Activated T-cell treated with anti-CD3 and anti-CD28 coated beads, Interleukin-2, amount 50 U/mL, for 4 hours (primary cell): ENCODE data around the gene ARX. TPM values are rescaled to one million over a fixed set of nuclear protein-coding genes. Genes with fewer than 3 reads are reported as not detected.

ENCODE experiments used
- ATAC-seq, 2 donors: fragments of 200-7000 bp; cut with Tn5 transposase; one replicate each; pipeline ENCODE4 v1.10.0; 2021
- DNase-seq: peaks from one replicate; pipeline ENCODE4 v3.0.0-alpha.2; 2020
- H3K27me3 Mint-ChIP-seq: one replicate; pipeline ENCODE4 v1.8.0; 2021; ENCODE audit warnings: low read depth, mixed read lengths
- H3K36me3 Mint-ChIP-seq: one replicate; pipeline ENCODE4 v1.8.0; 2022; ENCODE audit warnings: mixed read lengths; ENCODE audit not compliant: insufficient read depth
- H3K4me1 Mint-ChIP-seq: one replicate; pipeline ENCODE4 v1.8.0; 2021; ENCODE audit warnings: low read depth, mixed read lengths
- H3K4me3 Mint-ChIP-seq: one replicate; pipeline ENCODE4 v1.8.0; 2021; ENCODE audit warnings: mild to moderate bottlenecking, moderate library complexity, mixed read lengths
- H3K9me3 Mint-ChIP-seq: one replicate; pipeline ENCODE4 v1.8.0; 2021; ENCODE audit warnings: mixed read lengths
- total RNA-seq, 3 donors: library from RNA; stranded (reverse); gene quantifications; one replicate each; pipeline ENCODE4 v1.2.1, GENCODE V29; 2021

Gene ARX
- total RNA-seq, 3 donors from 2014 or later: not detected

DNA sequence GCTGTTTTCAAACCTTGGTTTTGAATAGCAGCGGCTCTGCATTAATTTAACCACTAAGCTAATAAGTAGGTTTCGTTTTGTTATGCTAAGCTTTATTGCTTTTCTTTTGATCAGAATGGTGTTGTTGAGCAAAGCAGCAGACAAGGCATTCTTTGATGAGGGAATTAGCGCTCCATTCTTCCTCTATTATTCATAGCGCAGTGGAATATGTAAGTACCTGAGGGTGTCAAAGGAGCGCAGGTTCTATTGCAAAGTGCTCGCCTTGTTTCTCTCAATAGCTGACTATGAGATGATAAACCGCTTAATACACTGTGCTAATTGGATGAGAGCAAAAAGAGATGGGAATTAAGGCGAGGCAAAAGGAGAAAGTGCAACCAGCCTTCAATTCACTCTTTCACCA lies 16.3 kb downstream of the ARX start:
- Mint-ChIP-seq H3K4me1 (peaks cover 6% of the 10 kb centered on the region), H3K4me3 (no peak overlapping the region), H3K9me3 (no peaks in the 10 kb centered on the region), H3K27me3 (peaks cover 20% of the 10 kb centered on the region), H3K36me3 (peaks cover 4% of the 10 kb centered on the region)
- ATAC-seq (no peak), DNase-seq (no peak)

DNA sequence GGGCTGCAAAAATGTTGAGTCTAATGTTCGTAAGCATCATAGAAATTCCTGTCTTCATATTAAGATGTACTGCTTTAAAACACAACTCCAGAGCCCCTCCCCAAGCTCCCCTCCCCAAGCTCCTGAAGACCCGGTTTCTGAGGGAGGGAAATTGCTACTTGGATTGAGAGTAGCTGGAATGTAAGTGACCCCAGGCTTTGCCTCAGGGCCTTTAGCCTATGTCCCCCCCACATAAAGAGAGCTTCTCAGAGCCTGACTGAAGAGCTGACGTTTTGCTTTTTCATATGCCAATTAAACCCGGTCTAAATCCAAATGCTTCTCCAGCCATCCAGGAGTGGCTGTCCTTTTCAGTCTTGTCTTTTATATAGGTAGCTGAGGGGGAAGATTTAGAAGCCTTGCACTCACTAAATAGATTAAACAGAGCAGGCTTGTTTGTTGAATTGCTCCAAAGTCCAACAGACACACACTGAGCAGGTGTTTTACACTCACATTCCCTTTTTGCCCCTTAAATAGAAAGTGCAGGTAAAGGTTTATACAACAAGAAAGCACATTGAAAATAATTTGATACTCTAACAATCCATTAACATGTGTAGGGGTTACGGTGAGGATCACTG lies 19.6 kb downstream of the ARX start:
- Mint-ChIP-seq H3K36me3 (peaks cover 4% of the 10 kb centered on the region), H3K4me3 (no peak overlapping the region), H3K27me3 (no peaks in the 10 kb centered on the region), H3K4me1 (no peaks in the 10 kb centered on the region), H3K9me3 (no peaks in the 10 kb centered on the region)
- DNase-seq (no peak), ATAC-seq (no peak)

DNA sequence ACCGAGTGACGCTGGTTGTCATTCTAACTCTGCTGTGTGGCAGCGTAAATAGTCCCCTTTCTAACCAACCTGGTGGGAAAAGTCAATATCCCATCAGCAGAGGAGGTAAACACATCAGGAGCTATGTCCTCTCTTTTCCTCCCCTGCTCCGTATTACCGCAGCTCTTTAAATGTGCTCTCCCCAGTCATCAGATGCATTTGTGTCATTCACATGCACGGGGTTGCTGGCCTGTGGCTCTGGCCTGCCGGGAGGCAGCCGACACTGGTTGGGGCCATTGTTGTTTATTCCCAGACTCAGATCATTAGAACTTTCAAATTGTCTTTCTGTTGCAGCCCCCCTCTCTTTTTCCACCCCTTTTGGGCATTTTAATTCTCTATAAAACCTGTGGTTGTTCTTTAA lies 21.9 kb downstream of the ARX start:
- DNase-seq (no peak), ATAC-seq (no peak)
- H3K9me3 Mint-ChIP-seq: no peaks in the 10 kb centered on the region
- H3K27me3 Mint-ChIP-seq: no peaks in the 10 kb centered on the region
- H3K4me1 Mint-ChIP-seq: no peaks in the 10 kb centered on the region
- no peak overlapping the region for H3K4me3 Mint-ChIP-seq
- H3K36me3 Mint-ChIP-seq: peaks cover 6% of the 10 kb centered on the region

DNA sequence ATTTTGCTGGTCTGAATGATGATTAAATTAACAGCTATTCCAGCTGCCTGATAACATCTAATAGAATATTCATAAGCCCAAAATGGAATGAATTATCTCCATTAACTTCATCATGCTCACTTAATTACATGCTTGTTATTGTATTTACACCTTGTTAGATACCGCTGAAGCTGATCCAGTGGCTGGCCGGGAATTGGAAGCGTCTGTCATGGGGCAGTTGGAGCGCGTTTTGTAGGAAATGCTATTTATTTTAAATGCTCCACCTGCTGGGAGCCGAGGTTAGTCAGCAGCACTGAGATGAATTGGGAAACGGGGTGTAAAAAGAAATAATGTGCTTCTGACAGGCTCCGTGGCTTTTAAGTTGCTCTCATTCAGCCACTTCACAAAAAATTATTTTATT lies 25.2 kb downstream of the ARX start:
- no peak for ATAC-seq
- no peaks in the 10 kb centered on the region for H3K9me3 Mint-ChIP-seq
- no peaks in the 10 kb centered on the region for H3K4me1 Mint-ChIP-seq
- DNase-seq: no peak
- H3K4me3 Mint-ChIP-seq: no peak overlapping the region
- no peaks in the 10 kb centered on the region for H3K27me3 Mint-ChIP-seq
- H3K36me3 Mint-ChIP-seq: peaks cover 3% of the 10 kb centered on the region

DNA sequence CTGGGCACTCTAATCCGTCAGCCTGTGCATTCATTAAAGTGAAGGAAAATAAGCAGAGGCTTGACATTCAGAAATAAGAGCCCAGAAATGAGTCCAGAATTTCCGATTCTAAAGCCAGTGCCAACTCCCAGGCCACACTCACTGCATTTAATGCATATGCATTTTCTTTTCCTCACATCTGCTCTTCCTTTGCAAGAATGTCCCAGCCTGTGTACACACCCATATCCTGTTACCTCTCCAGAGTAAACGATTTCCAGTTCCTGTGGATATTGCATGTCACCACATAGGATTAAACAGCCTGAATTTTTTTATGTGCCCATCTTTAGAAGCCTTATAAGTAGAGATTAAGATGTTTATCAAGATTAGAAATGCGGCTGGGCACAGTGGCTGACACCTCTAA lies 27.5 kb downstream of the ARX start:
- Mint-ChIP-seq H3K27me3 (no peaks in the 10 kb centered on the region), H3K4me1 (no peaks in the 10 kb centered on the region), H3K9me3 (no peaks in the 10 kb centered on the region), H3K36me3 (peaks cover 5% of the 10 kb centered on the region), H3K4me3 (no peak overlapping the region)
- DNase-seq (no peak), ATAC-seq (no peak)

DNA sequence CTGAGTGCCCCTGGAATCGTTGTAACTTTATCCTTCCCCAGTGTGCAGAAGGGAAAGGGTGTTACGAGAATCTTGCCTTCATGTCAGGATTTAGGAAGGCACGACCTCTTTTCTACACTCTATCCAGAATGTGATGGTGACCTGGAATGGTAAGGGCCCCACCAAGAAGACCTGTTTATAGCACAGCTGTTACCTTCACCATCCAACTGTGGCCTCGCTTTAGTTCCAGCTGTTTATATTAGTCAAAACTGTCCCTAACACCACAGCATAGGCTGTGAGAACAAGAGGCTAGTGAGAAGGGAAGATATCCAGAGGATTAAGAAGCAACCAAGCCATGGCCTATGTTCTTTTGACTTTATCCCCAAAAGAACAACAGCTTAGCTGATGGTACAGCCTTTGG lies 28.0 kb downstream of the ARX start:
- no peaks in the 10 kb centered on the region for H3K9me3 Mint-ChIP-seq
- peaks cover 5% of the 10 kb centered on the region for H3K36me3 Mint-ChIP-seq
- H3K4me1 Mint-ChIP-seq: no peaks in the 10 kb centered on the region
- ATAC-seq (no peak), DNase-seq (no peak)
- no peaks in the 10 kb centered on the region for H3K27me3 Mint-ChIP-seq
- H3K4me3 Mint-ChIP-seq: no peak overlapping the region

DNA sequence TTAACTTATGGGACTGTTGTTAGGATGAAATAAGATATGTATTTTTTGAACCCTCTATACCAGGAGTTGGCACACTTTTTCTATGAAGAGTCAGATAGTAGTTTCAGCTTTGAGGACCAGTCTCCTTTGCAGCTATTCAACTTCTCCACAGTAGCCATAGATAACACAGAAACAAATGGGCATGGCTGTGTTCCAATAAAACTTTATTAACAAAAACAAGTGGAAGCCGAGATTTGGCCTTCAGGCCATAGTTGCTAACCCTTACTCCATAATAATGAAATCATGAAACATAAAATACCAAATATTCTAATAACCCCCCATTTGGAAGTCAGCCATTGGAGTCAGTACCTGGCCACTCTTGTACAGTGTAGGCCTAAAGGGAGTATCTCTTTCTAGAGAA lies 30.6 kb downstream of the ARX start:
- Mint-ChIP-seq H3K27me3 (no peaks in the 10 kb centered on the region), H3K4me3 (no peak overlapping the region), H3K9me3 (no peaks in the 10 kb centered on the region), H3K36me3 (peaks cover 3% of the 10 kb centered on the region), H3K4me1 (no peaks in the 10 kb centered on the region)
- DNase-seq (no peak), ATAC-seq (no peak)

DNA sequence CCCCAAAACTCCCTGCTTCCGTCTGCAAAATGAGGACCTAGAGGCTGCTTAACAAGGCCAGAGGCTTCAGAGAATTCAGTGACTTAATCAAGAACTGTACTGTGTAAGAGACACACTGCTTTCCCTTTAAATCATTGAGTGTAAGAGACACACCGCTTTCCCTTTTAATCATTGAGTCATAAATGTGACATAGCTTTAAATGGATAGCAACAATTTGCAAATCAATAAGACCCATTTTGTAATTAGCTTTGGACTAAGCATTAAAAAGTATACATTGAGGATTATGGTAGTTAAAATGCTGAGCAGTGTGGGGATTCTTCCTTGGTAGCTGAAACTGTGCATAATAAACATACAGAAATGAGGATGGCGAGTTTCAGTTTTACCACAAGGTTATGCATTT lies 31.8 kb downstream of the ARX start:
- no peak overlapping the region for H3K4me3 Mint-ChIP-seq
- H3K4me1 Mint-ChIP-seq: no peaks in the 10 kb centered on the region
- DNase-seq (no peak), ATAC-seq (no peak)
- peaks cover 6% of the 10 kb centered on the region for H3K36me3 Mint-ChIP-seq
- H3K9me3 Mint-ChIP-seq: no peaks in the 10 kb centered on the region
- H3K27me3 Mint-ChIP-seq: no peaks in the 10 kb centered on the region

DNA sequence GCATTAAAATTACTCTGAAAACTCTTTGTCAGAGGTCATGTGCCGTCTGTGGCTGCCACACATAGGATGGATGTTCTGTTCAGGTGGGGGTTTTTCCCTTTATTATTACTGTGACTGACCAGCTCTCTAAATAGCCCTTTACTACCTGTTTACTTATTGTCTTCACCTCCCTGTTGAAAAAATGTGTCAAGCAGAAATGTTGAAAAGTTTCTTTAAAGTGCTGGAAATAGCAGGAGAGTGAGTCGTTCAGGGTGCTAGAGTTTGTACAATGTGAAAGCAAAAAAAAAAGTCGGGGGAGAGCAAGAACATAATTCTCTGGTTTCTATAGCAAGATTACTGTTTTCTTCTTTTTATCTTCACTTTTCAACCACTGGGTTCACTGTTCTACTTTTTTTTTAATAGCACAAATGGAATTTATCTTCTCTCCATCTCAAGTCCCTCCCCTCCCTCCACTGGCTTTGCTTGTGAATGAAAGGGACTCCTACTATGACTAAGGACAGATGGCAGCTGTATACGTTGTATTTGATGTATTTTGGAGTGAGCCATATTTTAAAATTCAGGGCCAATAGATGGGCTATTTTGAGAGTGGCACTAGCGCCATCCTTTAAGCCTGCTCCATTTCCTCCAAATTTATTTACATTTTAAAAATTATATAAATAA lies 33.3 kb downstream of the ARX start:
- no peak overlapping the region for H3K4me3 Mint-ChIP-seq
- H3K9me3 Mint-ChIP-seq: no peaks in the 10 kb centered on the region
- H3K4me1 Mint-ChIP-seq: no peaks in the 10 kb centered on the region
- ATAC-seq (no peak), DNase-seq (no peak)
- peaks cover 6% of the 10 kb centered on the region for H3K36me3 Mint-ChIP-seq
- H3K27me3 Mint-ChIP-seq: no peaks in the 10 kb centered on the region

DNA sequence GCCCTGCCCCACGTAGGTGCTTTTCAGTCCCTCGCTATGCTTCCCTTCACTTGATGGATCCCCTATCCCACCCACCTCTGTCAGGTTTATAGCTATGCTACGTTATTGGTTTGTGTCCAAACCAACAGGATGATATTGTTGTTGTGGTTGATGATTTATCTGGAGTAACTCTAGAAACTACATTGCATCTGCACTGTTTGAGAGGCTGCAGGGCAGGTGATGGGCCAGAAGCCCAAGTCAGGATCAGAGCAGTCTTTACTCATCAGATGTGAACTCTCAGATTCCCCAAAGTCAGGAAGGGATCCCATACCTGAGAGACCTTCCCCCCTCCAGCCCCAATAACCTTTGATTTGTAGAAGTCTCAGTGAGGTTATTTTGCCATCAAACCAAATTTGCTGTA lies 34.7 kb downstream of the ARX start:
- H3K4me1 Mint-ChIP-seq: no peaks in the 10 kb centered on the region
- H3K36me3 Mint-ChIP-seq: peaks cover 8% of the 10 kb centered on the region
- no peaks in the 10 kb centered on the region for H3K9me3 Mint-ChIP-seq
- ATAC-seq: no peak
- no peak for DNase-seq
- no peak overlapping the region for H3K4me3 Mint-ChIP-seq
- no peaks in the 10 kb centered on the region for H3K27me3 Mint-ChIP-seq

DNA sequence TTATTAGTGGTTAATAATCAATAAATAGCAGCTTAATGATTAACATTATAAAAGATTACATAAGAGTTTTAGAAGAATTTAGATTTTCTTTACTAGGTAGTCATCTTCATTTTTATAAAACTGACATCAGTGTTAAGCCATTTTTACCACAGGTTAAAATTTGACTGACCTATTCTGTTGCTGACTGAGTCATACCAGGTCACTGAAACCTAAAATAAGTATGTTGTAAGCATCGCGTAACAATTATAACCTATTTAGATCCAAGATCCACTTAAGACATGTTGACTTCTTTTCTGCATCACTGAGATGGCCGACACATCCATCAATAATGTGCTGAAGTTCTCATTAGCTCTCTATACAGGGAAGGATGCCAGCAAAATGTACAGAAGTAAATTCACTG lies 36.7 kb downstream of the ARX start:
- Mint-ChIP-seq H3K36me3 (peaks cover 8% of the 10 kb centered on the region), H3K9me3 (no peaks in the 10 kb centered on the region), H3K4me3 (no peak overlapping the region), H3K27me3 (no peaks in the 10 kb centered on the region), H3K4me1 (no peaks in the 10 kb centered on the region)
- DNase-seq (no peak), ATAC-seq (no peak)

DNA sequence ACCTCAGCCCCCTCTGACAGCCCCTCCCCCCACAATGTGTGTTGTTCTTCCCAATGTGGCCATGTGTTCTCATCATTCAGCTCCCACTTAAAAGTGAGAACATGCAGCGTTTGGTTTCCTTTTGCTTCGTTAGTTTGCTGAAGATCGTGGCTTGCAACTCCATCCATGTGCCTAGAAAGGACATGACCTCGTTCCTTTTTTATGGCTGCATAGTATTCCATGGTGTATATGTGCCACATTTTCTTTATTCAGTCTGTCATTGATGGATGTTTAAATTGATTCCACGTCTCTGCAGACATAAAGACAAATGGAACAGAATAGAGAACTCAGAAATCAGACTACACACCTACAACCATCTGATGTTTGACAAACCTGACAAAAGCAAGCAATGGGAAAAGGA lies 46.0 kb downstream of the ARX start:
- ATAC-seq (no peak), DNase-seq (no peak)
- peaks cover 4% of the 10 kb centered on the region for H3K36me3 Mint-ChIP-seq
- no peaks in the 10 kb centered on the region for H3K27me3 Mint-ChIP-seq
- no peaks in the 10 kb centered on the region for H3K9me3 Mint-ChIP-seq
- no peaks in the 10 kb centered on the region for H3K4me1 Mint-ChIP-seq
- no peak overlapping the region for H3K4me3 Mint-ChIP-seq

DNA sequence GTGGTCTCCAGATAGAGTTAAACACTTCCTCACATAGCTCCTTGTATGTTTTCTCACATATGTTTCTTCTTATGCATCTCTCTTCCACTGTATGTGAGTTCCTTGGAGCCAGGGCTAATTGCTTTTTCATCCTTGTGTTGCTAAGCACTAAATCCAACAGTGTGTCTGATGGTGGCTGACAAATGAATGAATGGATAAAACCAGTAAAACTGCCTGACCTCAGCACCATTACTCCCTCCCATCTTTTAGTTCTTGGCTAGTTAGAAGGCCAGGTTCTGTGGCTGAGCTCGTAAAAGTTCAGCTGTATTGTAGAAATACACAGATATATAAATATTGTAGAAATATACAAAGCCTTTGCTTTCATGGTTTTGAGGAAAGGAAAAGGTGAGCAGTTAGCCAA lies 50.4 kb downstream of the ARX start:
- no peak for ATAC-seq
- H3K27me3 Mint-ChIP-seq: no peaks in the 10 kb centered on the region
- no peaks in the 10 kb centered on the region for H3K9me3 Mint-ChIP-seq
- H3K4me1 Mint-ChIP-seq: no peaks in the 10 kb centered on the region
- peaks cover 2% of the 10 kb centered on the region for H3K36me3 Mint-ChIP-seq
- no peak for DNase-seq
- H3K4me3 Mint-ChIP-seq: no peak overlapping the region

DNA sequence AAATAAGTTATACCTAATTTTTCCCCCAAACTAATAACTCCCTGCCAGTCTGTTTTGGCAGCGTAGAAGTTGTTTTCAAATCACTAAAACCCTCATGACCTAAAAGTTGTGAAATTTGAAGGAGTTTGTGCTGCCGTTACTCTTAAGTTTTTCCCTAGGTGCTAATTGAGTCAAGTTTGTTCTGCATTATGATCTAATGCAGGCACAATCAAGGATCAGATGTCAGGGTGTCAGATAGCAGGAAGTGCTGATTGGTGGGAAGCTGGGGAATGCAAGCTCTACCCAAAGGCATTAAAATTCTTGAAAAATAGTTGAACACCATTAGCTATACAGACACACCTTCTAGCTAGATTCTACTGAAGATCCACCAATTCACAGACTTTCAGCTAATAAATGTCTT lies 51.9 kb downstream of the ARX start:
- no peaks in the 10 kb centered on the region for H3K9me3 Mint-ChIP-seq
- no peaks in the 10 kb centered on the region for H3K4me1 Mint-ChIP-seq
- ATAC-seq (no peak), DNase-seq (no peak)
- peaks cover 3% of the 10 kb centered on the region for H3K36me3 Mint-ChIP-seq
- no peaks in the 10 kb centered on the region for H3K27me3 Mint-ChIP-seq
- no peak overlapping the region for H3K4me3 Mint-ChIP-seq

DNA sequence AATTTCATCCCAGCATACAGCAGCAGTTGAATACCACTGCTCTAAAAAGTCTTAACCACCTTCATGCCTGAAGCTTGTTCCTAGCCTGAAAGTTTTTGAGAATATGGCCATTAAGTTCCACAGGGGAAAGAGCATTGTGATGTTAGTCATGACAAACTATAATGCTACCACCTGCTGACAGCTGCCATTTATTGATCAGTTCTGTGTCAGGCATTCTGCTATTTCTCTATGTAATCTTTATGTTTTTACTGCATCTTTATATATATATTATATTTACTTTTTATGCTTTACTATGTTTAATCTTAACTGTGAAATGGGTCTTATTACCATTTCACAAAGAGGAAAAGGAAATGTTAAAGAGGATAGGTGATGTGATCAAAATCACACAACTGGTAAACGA lies 54.0 kb downstream of the ARX start:
- no peaks in the 10 kb centered on the region for H3K27me3 Mint-ChIP-seq

More for the DNA sequence above, 54.0 kb downstream of the ARX start:
- DNase-seq (no peak), ATAC-seq (no peak)
- Mint-ChIP-seq H3K4me3 (no peak overlapping the region), H3K36me3 (peaks cover 6% of the 10 kb centered on the region), H3K9me3 (no peaks in the 10 kb centered on the region), H3K4me1 (no peaks in the 10 kb centered on the region)
